Keratinocyte (primary cell): ENCODE measurements around the gene KXD1.
A peak's percentile ranks its signal among the peaks of the same experiment; 100 is the strongest.

Experiments
- EZH2 ChIP-seq: IDR thresholded peaks from one replicate; pipeline ENCODE4 v1.6.1; 2012; ENCODE audit warnings: inconsistent platforms, mild to moderate bottlenecking, low read length, moderate library complexity
- TF ChIP-seq, protein P1 (sequence below), 3 experiments: IDR thresholded peaks in 1 of 3; conservative IDR thresholded peaks in 1 of 3; optimal IDR thresholded peaks in 1 of 3; 2 replicates in 2 of 3; 3 replicates in 1 of 3; pipeline versions ENCODE3 to v1.5.1; 2011; ENCODE audit warnings: low read length in 3 of 3, mild to moderate bottlenecking in 3 of 3, moderate library complexity in 2 of 3, control low read depth in 1 of 3, inconsistent platforms in 1 of 3; ENCODE audit not compliant: insufficient read depth in 2 of 3; ENCODE audit errors: extremely low read depth in 1 of 3

DNA sequence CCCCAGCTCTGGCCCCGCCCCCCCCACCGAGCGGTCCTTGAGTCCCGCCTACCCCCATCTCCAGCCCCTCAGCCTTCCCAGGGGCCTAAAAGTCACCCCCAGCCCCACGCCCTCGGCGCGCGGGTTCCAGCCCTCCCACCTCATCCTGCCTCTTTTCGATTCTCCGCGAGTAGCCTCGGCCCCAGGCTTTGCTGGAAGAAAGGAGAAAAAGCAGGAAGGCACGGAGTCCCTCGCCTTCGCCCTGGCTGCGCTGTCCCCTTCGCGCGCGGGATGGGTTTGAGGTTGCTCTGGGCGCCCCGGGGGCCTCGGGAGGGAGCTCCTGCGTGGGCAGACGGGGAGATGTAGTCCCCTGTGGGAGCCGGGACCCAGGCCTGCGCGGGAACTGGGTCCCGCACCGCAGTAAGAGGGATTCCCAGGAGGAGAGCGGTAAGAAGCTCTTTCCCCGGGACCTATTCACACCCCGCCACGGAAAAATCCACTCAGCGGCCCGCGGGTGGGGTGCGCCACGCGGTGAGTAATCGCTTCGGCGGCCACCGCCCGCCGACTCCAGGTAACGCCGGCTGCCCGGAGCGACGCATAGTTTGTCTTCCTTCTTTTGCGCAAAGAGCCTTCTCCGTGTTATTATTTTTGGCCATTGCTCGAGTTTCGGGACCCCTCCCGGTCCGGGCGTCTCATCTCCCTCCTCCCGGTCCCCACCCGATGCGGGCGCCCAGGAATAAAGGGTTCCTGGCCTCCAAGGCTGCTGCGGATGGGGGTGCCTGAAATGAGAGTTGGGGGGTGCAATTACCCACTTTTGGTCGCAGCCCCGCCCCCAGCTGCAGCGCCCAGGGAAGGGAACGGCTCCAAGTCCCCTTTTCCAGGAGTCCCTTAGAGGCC is 49.8 kb downstream of the KXD1 start:
- TF ChIP-seq, protein P1, sequence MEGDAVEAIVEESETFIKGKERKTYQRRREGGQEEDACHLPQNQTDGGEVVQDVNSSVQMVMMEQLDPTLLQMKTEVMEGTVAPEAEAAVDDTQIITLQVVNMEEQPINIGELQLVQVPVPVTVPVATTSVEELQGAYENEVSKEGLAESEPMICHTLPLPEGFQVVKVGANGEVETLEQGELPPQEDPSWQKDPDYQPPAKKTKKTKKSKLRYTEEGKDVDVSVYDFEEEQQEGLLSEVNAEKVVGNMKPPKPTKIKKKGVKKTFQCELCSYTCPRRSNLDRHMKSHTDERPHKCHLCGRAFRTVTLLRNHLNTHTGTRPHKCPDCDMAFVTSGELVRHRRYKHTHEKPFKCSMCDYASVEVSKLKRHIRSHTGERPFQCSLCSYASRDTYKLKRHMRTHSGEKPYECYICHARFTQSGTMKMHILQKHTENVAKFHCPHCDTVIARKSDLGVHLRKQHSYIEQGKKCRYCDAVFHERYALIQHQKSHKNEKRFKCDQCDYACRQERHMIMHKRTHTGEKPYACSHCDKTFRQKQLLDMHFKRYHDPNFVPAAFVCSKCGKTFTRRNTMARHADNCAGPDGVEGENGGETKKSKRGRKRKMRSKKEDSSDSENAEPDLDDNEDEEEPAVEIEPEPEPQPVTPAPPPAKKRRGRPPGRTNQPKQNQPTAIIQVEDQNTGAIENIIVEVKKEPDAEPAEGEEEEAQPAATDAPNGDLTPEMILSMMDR (optimal IDR thresholded peaks at IDR 0.05 in 1 of 3, IDR thresholded peaks at IDR 0.05 in 1 of 3, conservative IDR thresholded peaks at IDR 0.05 in 1 of 3; ENCODE audit: extremely low read depth in 1 of 3, insufficient read depth in 2 of 3, low read length in 3 of 3) = no peak
- TF ChIP-seq EZH2 = peak; percentile 94
